Mammary epithelial cell (primary cell): ENCODE data around the gene MRPS10.

ENCODE experiments used
- EZH2 ChIP-seq: IDR thresholded peaks from 2 replicates; pipeline ENCODE4 v1.6.1; 2012; ENCODE audit warnings: low read length, inconsistent platforms, borderline replicate concordance
- TF ChIP-seq, protein P1 (sequence below), 2 donors: IDR thresholded peaks in 1 of 2; conservative IDR thresholded peaks in 1 of 2; 2 replicates each; pipeline ENCODE4 v1.5.1; 2011 to 2012; ENCODE audit warnings: inconsistent platforms in 2 of 2, low read length in 2 of 2, mild to moderate bottlenecking in 2 of 2, control low read depth in 1 of 2, low read depth in 1 of 2; ENCODE audit not compliant: insufficient read depth in 1 of 2; ENCODE audit errors: extremely low read depth in 1 of 2

DNA sequence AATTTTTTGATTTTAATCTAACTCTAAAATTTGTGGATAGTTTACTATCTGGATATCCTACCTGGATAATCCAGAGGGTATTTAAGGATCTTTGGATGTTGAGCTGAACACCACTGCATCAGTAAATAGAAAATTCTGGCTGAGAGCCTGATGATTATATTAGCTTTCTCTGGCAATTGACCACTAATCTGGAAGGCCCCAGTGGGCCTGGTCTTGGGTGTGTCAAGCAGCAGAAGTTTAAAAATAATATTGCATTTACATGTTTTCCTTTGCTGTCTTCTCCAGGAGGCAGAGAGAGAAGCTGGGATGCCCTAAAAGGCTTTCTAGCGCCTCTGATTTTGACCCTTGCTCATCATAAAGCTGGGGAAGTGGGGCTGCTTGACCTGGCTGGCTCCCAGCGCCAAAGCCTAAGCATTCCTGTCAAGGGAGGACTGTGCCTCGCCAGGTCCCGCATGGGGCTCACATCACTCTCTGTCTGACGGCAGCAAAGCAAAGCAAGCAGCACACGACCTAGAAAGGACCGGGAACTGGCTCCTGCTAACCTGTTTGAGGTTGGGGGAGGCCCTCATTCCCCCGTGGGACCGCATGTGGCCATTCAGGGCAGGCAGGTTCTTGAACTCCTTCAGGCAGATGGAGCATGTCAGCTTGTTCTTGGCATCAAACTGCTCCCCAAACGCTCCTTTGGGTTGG, 46.6 kb upstream of the MRPS10 start:
- TF ChIP-seq, protein P1, sequence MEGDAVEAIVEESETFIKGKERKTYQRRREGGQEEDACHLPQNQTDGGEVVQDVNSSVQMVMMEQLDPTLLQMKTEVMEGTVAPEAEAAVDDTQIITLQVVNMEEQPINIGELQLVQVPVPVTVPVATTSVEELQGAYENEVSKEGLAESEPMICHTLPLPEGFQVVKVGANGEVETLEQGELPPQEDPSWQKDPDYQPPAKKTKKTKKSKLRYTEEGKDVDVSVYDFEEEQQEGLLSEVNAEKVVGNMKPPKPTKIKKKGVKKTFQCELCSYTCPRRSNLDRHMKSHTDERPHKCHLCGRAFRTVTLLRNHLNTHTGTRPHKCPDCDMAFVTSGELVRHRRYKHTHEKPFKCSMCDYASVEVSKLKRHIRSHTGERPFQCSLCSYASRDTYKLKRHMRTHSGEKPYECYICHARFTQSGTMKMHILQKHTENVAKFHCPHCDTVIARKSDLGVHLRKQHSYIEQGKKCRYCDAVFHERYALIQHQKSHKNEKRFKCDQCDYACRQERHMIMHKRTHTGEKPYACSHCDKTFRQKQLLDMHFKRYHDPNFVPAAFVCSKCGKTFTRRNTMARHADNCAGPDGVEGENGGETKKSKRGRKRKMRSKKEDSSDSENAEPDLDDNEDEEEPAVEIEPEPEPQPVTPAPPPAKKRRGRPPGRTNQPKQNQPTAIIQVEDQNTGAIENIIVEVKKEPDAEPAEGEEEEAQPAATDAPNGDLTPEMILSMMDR (conservative IDR thresholded peaks at IDR 0.05 in 1 of 2, IDR thresholded peaks at IDR 0.05 in 1 of 2; ENCODE audit: extremely low read depth in 1 of 2, insufficient read depth in 1 of 2, low read depth in 1 of 2, low read length in 2 of 2): no peak
- no peak for TF ChIP-seq EZH2
